MG63 (cell line): ENCODE results near the gene DAG1. TPM values are rescaled to one million over a fixed set of nuclear protein-coding genes. Genes with fewer than 3 reads are reported as not detected.

Source experiments
- DNase-seq: peaks from one replicate; pipeline ENCODE4 v3.0.0-alpha.2; 2020
- H3K27me3 ChIP-seq: fragments of 250-450 bp; sonication (Bioruptor Pico); 2 replicates; pipeline ENCODE4 v1.5.1; 2020; ENCODE audit warnings: mild to moderate bottlenecking, moderate library complexity
- H3K36me3 ChIP-seq: fragments of 250-450 bp; sonication (Bioruptor Pico); 2 replicates; pipeline ENCODE4 v1.5.1; 2020; ENCODE audit warnings: mild to moderate bottlenecking, moderate library complexity
- H3K4me3 ChIP-seq: fragments of 250-450 bp; sonication (Bioruptor Pico); 2 replicates; pipeline ENCODE4 v1.5.1; 2020; ENCODE audit warnings: mild to moderate bottlenecking, moderate library complexity
- H3K9me3 ChIP-seq: fragments of 250-450 bp; sonication (Bioruptor Pico); 2 replicates; pipeline ENCODE4 v1.5.1; 2020; ENCODE audit warnings: mild to moderate bottlenecking, moderate library complexity
- total RNA-seq: library from RNA; depleted of rRNA; stranded (reverse); fragments of >200 nt; shearing (Covaris generic); gene quantifications from 2 replicates; pipeline ENCODE4 v1.2.3, GENCODE V29; 2014; ENCODE audit warnings: low replicate concordance

The DAG1 gene
- total RNA-seq, 1 experiment from 2014 or later, result 52.3 TPM

DNA sequence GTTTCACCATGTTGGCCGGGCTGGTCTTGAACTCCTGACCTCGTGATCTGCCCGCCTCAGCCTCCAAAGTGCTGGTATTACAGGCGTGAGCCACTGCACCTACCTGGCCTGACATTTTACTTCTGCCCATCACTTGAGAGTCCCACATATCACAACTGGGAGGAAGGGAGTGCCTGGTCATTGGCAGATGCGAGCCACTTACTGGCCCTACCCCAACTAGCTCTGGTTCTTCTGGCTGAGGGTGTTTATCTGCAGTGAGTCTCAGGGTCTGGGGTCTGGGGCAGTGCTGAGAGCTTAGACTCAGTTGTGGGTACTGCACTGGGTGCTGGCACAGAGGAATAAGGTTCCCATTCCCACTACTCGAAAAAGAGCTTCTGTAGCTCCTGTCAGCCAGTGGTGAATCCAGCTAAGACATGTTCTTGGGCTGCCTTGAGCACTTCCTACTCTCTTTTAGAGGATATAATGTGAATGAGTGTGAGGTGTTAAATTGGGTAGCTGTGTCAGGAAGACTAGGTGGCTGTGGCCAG, 30.2 kb downstream of the DAG1 start:
- H3K27me3 ChIP-seq, result no peaks in the 10 kb centered on the region
- DNase-seq, result no peak
- H3K9me3 ChIP-seq, result no peaks in the 10 kb centered on the region
- no peak overlapping the region for H3K4me3 ChIP-seq
- no peaks in the 10 kb centered on the region for H3K36me3 ChIP-seq

DNA sequence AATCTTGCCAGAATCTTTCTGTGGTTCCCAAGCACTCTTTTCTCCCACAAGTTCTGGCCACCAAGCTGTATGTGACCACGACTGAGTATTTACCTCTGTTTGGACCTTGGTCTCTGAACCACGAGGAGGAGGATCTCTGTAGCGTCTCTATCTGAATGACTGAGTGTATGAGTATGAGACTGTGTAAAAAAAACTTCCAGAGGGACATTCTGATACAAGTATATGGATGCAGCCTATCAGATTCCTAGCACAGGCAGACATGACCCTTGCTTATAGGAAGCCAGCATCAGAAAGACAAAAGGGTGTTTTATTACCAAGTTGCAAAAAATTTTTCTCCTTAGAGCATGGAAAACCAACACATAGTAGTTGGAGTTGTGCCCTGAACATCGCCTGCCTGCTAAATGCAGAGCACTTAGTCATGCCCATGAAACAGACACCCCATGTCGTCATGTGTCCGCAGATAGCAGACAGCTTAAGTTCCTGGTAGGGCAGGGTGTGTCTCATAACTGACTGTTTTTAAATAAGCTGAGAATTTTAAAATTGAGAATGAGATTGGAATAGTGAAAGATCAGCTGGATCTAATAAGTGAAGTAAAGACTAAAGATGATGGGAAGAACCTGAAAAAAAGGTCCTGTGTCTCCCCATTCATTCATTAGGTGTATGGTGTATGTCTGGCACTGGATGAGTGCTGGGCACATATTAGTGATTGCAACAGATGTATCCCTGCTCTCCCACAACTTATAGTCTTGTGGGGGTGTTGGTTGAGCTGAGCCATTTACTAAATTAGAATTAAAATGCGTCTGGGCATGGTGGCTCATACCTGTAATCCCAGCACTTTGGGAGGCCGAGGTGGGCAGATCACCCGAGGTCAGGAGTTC, 30.9 kb downstream of the DAG1 start:
- Histone ChIP-seq H3K9me3 (no peaks in the 10 kb centered on the region), H3K4me3 (no peak overlapping the region), H3K36me3 (no peaks in the 10 kb centered on the region), H3K27me3 (no peaks in the 10 kb centered on the region)
- DNase-seq, result peak; percentile 89

DNA sequence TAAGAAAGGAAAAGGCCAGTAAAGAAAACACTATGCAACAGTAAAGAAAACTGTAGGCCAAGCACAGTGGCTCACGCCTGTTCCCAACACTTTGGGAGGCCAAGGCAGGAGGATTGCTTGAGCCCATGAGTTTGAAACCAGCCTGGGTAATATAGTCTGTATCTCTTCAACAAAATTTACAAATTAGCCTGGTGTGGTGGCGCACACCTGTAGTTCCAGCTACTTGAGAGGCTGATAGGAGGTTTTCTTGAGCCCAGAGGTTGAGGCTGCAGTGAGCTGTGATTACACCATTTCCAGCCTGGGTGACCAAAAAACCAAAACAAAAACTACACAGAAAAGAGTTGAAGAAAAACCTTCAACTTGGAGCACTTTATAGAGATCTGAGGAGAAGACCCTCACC, 31.8 kb downstream of the DAG1 start:
- H3K4me3 ChIP-seq, result no peak overlapping the region
- H3K9me3 ChIP-seq, result no peaks in the 10 kb centered on the region
- no peaks in the 10 kb centered on the region for H3K27me3 ChIP-seq
- DNase-seq, result no peak
- H3K36me3 ChIP-seq, result no peaks in the 10 kb centered on the region

DNA sequence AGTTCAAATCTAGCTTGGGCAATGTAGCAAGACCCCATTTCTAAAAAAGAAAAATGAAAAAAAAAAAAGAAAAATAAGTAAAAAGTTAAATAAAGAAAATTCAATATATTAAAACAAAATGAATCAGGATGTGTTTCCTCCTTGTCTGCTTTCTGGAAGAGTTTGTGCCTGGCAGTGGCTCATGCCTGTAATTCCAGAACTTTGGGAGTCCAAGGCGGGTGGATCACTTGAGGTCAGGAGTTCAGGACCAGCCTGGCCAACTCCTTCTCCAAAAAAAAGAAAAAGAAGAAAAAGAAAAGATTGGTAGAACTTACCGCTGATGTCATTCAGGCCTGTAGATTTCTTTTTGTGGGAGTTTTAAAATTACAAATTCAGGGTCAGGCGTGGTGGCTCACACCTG, 36.8 kb downstream of the DAG1 start:
- H3K4me3 ChIP-seq, result no peak overlapping the region
- no peak for DNase-seq
- H3K36me3 ChIP-seq, result peaks cover 10% of the 10 kb centered on the region
- H3K9me3 ChIP-seq, result no peaks in the 10 kb centered on the region
- no peaks in the 10 kb centered on the region for H3K27me3 ChIP-seq

DNA sequence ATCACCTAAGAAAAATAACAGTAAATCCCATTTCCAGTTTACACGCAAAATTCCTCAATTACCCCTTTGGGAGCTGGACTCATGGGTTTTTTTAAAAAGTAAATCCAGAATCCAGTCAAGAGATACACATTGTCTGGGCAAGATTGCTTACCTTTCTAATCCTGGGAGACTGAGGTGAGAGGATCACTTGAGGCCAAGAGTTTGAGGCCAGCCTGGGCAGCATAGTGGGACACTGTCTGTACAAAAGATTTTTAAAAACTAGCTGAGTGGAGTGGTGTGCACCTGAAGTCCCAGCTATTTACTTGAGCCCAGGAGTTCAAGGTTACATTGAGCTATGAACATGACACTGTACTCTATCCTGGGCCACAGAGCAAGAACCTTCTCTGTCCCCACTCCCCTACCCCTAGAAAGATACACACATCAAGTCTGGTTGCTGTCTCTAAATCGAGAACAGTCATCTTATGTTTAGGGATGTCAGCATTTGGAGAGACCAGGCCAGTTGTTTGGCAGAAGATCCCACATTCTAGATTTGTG, 39.0 kb downstream of the DAG1 start:
- no peak for DNase-seq
- peaks cover 17% of the 10 kb centered on the region for H3K36me3 ChIP-seq
- H3K27me3 ChIP-seq, result no peaks in the 10 kb centered on the region
- no peak overlapping the region for H3K4me3 ChIP-seq
- H3K9me3 ChIP-seq, result no peaks in the 10 kb centered on the region

DNA sequence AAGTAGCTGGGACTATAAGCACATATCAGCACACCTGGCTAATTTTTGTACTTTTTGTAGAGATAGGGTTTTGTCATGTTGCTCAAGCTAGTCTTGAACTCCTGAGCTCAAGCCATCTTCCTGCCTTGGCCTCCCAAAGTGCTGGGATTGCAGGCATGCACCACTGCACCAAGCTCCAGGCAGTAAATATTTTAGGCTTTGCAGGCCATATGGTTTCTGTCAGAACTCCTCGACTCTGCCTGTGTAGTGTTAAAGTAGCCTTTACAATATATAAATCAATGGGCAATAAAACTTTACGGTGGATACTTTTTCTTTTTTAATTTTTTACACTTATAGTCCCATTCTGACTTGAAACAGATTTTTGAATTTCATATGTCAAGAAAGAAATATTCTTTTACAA, 41.6 kb downstream of the DAG1 start:
- H3K27me3 ChIP-seq, result no peaks in the 10 kb centered on the region
- peaks cover 17% of the 10 kb centered on the region for H3K36me3 ChIP-seq
- no peak for DNase-seq
- H3K9me3 ChIP-seq, result no peaks in the 10 kb centered on the region
- no peak overlapping the region for H3K4me3 ChIP-seq

DNA sequence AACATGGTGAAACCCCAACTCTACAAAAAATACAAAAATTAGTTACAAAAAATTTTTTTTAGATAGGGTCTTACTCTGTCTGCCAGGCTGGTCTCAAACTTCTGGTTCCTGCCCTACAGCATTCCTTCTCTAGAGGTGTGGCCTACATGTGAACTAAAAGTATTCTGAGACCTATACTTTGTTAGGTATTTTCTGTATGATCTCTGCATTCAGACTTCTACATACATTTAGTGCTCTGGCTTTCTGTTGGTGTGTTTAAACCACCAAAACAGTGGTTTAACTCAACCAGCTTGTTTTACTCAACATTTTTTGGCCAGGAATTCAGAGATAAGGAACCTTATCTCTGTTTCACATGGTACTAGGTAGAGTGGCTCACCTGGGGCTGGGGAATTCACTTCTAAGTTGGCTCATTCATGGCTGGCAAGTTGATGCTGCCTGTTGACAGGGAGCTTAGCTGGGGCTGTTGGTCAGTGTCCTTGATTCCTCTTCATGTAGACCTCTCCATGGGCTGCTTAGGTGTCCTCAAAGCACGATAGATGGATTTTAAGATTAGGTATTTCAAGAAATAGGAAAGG, 42.8 kb downstream of the DAG1 start:
- no peaks in the 10 kb centered on the region for H3K9me3 ChIP-seq
- DNase-seq, result no peak
- H3K36me3 ChIP-seq, result peaks cover 17% of the 10 kb centered on the region
- H3K27me3 ChIP-seq, result no peaks in the 10 kb centered on the region
- no peak overlapping the region for H3K4me3 ChIP-seq

DNA sequence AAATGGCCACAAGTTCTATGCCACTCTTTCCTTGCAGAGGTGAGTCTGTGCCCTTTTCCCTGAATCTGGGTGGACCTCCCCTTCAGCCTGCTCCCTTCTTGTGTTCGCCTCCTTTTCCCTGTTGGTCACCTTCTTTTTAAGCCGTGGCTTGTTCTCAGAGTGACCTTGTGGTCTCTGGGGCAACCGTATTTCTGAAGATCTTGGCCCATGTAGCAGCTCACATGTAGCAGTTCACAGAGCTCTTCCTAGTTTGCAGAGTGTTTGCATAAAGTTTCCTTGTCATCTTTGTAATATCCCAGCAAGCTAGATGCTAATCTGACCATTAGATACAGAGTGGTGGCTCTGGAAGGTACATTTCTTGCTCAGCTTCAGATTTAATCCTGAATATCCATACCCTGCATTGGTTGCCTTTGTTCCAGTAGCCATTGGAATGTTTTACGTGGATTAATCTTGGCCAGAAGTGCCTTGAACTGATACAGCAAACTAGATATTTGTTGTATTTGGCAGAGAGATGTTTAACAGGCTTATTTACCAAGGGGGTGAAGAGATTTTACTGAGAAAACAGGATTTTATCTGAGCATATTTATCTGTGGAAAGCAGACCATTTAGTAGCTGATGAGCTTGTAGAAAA, 43.5 kb downstream of the DAG1 start:
- no peak for DNase-seq
- peaks cover 17% of the 10 kb centered on the region for H3K36me3 ChIP-seq
- H3K27me3 ChIP-seq, result no peaks in the 10 kb centered on the region
- H3K4me3 ChIP-seq, result no peak overlapping the region
- H3K9me3 ChIP-seq, result no peaks in the 10 kb centered on the region

DNA sequence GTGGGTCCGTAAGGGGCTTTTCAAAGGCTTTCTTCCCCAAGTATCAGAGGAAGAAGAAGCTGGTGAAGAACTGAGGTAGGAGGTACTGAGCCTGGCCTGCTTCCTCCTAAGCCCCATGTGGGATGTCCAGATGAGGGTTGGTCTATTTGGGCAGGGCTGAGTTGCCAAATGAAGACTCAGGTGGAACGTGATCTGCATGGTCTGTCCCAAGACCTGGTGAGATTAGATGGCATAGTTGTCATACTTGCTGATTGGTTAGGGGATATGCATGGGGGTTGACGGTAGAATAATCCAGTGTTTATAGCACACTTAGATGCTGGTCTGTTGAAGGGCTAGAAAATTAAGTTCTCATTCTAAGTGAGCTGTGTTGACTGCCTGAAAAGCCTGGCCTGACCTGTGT, 47.9 kb downstream of the DAG1 start:
- Histone ChIP-seq H3K9me3 (no peaks in the 10 kb centered on the region), H3K4me3 (no peak overlapping the region), H3K36me3 (peaks cover 5% of the 10 kb centered on the region), H3K27me3 (no peaks in the 10 kb centered on the region)
- no peak for DNase-seq

DNA sequence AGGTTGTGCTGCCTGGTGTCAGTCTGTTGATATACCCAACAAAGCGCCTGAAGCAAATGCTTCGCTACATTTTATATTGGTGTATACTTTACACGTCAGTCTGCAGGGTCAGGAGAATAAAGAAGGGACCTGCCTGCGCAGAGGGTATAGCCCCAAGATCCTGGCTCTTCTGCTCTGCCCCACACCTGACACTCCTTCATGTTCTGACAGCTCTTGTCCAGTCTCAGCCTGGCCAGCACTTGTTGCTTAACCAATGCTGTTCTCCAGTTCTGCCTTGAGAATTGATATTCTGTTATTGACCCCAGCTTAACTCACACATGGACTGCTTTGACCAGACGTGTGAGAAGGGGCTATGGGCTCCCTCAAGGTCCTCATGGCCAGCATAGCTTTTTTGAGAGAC, 48.4 kb downstream of the DAG1 start:
- Histone ChIP-seq H3K27me3 (no peaks in the 10 kb centered on the region), H3K36me3 (peaks cover 2% of the 10 kb centered on the region), H3K9me3 (no peaks in the 10 kb centered on the region), H3K4me3 (no peak overlapping the region)
- no peak for DNase-seq

DNA sequence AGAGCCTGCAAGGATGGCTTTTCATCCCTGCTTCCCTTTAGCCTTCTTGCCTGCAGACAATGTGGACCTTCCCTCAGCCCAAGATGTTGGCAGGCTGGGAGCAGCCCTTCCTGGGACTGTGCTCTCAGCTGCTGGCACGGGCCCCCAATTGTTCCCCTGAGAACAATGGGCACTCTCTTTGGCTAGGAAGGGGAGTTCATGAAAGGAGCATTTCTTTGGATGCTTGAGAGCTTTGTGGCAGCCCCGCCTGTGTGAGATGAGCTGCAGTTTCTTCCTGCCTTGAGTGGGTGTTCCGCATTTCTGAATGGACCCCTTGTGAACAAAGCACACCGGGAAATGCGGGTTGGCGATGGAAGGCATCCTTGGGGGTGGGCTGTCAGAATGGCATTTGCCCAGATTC, 49.2 kb downstream of the DAG1 start:
- no peak for DNase-seq
- Histone ChIP-seq H3K36me3 (no peaks in the 10 kb centered on the region), H3K4me3 (no peak overlapping the region), H3K27me3 (no peaks in the 10 kb centered on the region), H3K9me3 (no peaks in the 10 kb centered on the region)

DNA sequence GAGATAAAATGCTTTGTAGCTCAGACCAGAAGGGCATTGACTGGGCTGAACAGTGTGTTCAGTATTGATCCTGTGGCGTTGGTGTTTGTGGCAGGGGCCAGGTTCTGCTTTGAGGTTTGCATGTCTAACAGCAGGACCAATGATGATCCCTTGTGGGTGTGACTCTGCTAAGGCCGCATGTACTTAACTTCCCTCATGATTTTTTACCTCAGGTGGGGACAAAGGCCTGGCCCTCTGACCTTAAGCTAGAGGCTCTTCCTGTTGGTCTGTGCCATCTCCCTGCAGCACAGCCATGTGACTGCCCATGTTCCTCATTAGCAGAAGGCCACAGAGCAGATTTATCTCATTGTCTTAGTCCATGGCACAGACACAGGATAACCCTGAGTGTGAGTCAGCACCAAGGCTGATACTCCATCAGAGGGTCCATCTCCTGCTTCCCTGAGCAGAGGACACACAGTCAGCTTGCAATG, 49.9 kb downstream of the DAG1 start:
- H3K9me3 ChIP-seq, result no peaks in the 10 kb centered on the region
- no peak overlapping the region for H3K4me3 ChIP-seq
- DNase-seq, result no peak
- no peaks in the 10 kb centered on the region for H3K27me3 ChIP-seq
- H3K36me3 ChIP-seq, result no peaks in the 10 kb centered on the region

DNA sequence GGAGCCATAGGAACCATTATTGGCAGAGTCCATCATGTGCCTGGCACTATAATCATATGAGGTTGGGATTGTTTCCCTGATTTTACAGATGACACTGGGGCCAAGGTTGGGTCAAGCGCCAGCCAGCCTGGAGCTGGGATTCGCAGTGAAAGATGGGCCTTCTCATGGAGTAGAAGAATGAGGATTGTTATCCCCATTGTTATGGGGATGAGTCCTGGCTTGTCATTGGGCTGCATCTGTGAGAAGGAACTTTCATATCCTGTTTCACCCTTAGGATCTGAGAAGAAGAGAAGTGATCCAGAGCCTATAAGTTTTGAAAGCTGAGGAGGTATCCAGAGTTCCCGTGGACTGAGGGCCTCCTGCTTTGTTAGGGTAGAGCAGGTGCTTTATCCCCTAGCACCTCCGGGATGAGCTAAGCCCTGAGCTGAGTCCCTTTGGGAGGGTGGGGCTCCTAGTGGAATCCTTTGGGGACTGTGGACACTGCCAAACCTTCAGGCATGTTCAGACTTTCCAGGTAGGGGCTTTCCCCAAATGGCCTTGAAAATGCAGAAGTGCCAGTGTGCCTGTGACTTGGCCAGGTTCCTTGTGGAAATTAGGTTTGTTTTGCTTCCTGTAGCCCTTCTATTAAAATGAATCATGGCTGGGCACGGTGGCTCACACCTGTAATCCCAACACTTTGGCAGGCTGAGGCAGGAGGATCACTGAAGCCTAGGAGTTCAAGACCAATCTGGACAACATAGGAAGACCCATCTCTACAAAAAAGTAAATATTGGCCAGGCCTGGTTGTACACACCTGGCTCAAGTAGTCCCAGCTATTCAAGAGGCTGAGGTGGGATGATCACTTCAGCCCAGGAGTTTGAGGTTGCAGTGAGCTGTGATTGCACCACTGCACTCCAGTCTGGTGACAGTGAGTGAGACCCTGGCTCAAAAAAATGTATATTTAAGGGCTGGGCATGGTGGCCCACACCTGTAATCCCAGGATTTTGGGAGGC, 54.0 kb downstream of the DAG1 start:
- Histone ChIP-seq H3K4me3 (no peak overlapping the region), H3K9me3 (no peaks in the 10 kb centered on the region), H3K36me3 (no peaks in the 10 kb centered on the region), H3K27me3 (no peaks in the 10 kb centered on the region)
- no peak for DNase-seq

DNA sequence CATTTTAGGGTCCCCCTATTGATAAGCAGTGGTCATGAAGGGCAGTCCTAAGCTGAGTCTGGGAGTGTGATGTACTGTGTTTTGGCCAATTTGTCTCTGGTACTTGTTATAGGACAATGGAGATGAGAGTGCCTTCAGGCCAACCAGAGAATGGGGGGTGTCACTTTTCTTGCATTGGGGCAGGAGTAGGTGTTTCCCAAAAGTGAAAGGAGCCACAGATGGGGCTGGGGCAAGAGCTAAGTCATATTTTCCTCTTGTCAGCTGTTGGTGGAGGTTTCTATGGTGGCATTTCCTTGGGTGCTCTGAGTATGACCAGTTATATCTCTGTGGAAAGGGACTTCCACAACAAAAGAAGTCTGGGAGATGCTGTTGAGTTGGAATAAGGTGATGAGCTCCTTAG, 59.5 kb downstream of the DAG1 start:
- DNase-seq, result no peak
- Histone ChIP-seq H3K4me3 (no peak overlapping the region), H3K27me3 (no peaks in the 10 kb centered on the region)

DNA sequence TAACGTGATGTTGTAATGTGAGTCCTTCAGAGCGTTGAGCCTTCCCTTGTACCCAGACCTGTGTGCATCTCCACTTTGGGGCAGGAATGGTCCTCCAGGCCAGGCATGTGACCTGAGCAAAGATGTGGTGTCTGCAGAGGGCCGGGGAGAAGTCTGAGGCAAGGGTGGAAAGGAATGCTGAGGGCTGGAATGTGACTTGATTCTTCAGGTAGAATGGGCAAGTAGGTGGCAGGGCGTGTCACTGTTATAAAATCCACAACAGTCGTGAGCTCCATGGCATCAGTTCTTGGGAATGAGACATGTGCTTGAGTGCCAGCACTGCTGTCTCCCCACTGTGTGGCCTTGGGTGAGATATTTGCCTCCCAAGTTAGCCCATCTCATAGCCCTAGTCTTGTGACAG, 60.2 kb downstream of the DAG1 start:
- no peak for DNase-seq
- Histone ChIP-seq H3K4me3 (no peak overlapping the region), H3K27me3 (no peaks in the 10 kb centered on the region), H3K9me3 (no peaks in the 10 kb centered on the region), H3K36me3 (no peaks in the 10 kb centered on the region)

More for the DNA sequence above, 59.5 kb downstream of the DAG1 start:
- no peaks in the 10 kb centered on the region for H3K36me3 ChIP-seq
- no peaks in the 10 kb centered on the region for H3K9me3 ChIP-seq

DNA sequence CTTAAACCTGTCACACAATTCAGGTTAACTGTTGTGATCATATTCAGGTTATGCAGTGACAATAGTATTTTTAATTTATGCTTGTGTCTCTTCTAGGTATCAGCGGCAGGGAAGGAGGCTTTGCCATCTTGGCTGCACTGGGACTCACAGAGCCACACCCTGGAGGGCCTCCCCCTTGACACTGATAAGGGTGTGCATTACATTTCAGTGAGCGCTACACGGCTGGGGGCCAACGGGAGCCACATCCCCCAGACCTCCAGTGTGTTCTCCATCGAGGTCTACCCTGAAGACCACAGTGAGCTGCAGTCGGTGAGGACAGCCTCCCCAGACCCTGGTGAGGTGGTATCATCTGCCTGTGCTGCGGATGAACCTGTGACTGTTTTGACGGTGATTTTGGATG, 60.6 kb downstream of the DAG1 start:
- Histone ChIP-seq H3K4me3 (no peak overlapping the region), H3K36me3 (no peaks in the 10 kb centered on the region), H3K9me3 (no peaks in the 10 kb centered on the region), H3K27me3 (no peaks in the 10 kb centered on the region)
- DNase-seq, result no peak
